HL-60/S4 treated with retinoic acid at 250 ng/mL for 4 days and 3 days (cell line): ENCODE measurements around the gene ZNF277.

Experiments used
- in situ Hi-C: fragments of 300-500 bp; cut with MboI; formaldehyde crosslinking; loops from 2 replicates; pipeline ENCODE4 v1.7.0; 2022; ENCODE audit warnings: low sequenced_read_pairs

The ZNF277 gene

DNA sequence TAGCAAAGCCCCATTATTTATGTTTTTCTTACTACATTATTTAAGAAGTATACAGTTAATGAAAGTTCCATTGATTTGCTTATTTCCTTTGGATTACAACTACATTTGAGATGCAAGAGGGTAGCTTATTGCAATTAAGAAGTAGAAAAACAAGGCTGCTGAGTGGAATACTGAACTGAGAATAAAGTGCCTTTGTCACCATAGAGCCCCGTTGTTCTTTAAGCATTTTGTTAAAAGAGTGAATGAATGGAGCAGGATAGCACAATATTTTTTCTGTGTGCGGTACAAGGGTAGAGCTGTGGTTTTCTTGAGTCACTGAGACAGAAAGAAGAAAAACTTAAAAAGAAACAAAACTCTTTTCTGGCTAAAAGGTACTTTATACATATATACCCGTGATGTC lies 45.6 kb downstream of the ZNF277 start:
- in situ Hi-C loops, result no loop called here

DNA sequence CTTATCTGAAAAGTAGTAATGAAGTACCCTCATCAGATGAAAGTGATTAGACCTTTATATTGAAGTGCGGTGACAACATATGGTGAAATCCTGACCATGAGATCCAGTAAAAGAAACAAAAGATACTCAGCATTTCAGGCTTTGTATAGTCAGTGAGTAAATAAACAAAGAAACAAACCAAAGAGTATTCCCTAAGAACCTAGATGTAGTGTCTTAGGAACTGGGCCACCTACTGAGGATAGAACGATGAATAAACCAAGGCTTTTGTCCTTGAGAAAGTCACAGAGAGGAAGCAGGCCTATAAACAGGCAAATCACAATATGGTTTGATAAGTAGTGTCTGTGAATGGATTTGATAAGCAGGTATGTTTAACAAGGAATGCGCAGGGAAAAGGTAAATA lies 46.2 kb downstream of the ZNF277 start:
- in situ Hi-C loops, result no loop called here

DNA sequence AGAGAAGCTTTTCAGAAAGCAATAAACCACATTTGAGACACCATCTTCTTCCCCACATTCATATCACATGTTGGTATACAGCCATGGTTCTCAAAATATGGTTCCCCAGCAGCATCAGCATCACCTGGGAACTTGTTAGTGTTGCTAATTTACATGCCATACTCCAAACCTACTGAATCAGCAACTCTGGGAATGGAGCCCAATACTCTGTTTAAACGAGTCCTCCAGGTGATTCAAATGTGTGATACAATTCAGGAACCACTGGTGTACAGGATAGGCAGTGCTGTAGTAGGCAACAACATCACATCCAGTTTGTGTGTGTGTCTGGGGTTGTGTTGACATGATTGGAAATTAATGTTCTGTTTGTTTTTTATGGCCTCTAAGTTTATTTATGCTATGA lies 47.7 kb downstream of the ZNF277 start:
- in situ Hi-C loops, result no loop called here

DNA sequence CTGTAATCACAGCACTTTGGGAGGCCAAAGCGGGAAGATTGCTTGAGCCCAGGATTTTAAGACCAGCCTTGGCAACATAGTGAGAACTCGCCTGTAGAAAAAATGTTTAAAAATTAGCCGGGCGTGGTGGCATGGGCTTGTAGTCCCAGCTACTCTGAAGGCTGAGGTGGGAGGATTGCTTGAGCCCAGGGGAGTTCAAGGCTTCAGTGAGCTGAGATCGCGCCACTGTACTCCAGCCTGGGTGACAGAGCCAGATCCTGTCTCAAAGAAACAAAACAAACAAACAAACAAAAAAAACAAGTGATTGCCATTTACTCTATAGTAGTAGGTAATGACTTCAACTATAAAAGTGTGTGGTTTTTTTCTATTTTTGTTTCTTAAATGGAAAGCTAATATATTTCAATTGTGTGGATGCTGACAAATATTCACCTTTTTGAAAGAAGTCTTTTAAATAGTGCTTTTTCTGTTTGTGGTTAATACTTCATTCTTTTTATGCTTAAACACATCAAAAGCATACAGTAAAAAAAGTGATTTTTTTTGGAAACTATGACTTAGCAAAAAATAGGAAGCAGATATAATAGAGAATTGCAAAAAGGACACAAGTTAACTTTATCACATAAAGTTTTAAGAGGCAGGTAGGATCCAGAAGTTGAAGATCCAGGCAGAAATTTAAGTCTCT lies 48.4 kb downstream of the ZNF277 start:
- in situ Hi-C loops, result no loop called here

DNA sequence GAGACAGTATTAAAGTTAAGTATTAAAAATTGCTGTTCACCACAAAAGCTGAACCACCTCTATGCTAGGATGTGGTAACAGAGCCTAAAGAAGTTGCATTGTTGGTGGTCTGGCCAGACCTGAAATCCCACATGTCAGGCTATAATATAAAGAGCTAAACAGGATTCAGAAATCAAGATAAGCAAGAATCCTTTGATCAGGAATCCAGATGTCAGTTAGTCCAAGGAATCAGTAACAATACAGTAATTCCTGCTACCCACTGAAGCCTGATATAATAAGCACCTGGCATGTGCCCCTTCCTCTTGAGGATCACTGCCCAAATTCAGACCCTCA lies 48.9 kb downstream of the ZNF277 start:
- in situ Hi-C loops, result no loop called here

DNA sequence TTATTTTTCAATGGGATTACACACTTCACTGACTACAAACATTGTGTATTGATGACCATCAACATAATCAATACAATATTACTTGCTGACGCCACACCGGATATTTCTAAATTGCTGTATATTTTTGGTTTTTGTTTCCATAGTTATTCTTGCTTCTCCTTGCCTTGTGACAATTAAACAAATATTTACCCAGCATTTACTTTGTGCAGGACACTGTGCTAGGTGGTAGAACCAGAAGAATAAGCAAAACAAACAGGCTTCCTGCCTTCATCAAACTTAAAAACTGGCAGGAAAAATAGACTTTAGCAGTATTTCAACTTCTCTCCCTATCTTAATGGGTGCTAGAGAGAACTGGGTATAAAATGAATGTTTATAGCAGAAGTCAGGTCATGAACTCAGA lies 50.6 kb downstream of the ZNF277 start:
- in situ Hi-C loops, result no loop called here

DNA sequence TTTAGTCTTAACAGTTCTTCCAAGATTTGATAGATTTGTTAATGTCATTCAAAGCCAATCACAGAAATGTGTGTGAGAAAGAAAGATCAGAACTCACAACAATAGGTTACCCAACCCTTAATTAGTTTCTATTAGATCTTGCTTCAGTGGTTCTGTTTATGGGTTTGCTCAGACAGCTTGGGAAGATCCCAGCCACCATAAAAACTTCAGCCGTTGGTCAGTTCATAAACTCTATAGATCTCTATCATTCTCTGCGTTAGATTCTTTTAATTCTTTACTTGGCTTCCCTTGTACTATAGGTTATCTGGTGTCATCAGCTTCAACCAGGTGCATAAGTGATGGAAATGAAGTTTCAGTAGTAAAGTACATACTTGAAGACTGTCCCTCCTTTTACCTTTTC lies 54.4 kb downstream of the ZNF277 start:
- in situ Hi-C loops, result no loop called here

DNA sequence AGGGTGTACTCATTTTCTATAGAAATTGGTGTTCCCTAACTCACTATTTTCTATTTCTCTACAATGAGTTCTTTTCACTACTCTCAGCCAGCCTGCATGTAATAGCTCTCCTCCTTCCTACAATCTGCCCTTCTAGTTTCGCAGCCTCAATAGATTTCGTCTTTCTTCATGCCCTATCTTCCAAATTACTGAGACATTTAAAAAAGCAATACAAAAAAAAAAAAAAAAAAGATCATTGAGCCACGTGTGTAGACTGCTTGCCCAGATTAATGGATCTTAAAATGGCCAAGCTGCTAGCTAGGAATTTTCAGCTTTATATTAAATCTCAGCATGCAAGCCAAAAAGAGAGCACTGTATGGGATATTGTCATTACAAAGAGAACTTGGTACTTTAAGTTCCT lies 55.5 kb downstream of the ZNF277 start:
- in situ Hi-C loops, result no loop called here

DNA sequence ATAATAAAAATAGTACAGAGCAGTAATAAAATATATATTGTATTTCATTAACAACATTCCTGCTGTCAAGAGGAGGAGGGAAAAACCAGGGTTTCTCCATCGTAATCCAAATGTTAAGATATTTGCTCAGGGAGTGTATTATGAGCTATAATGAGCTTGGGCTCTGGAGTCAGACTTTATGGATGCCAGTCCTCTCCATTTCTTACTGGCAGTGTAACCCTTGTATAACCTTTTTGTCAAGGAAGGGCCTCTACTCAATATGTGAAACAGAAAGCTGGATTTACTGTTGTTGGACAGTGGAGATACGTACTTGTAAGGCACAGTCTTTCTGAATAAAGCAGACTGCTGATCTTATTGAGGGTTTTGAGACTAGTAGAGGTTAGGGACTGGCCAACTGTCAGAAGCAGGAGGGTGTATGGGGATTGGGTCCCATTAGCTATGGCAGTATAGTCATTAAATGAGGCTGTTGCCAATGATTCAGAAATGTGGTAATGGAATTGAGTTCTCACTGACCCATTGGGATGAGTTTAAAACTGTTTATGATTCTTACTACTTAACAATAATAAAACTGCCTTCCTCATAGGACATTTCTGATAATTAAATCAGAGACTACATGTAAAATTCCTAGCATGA lies 56.5 kb downstream of the ZNF277 start:
- in situ Hi-C loops, result no loop called here

DNA sequence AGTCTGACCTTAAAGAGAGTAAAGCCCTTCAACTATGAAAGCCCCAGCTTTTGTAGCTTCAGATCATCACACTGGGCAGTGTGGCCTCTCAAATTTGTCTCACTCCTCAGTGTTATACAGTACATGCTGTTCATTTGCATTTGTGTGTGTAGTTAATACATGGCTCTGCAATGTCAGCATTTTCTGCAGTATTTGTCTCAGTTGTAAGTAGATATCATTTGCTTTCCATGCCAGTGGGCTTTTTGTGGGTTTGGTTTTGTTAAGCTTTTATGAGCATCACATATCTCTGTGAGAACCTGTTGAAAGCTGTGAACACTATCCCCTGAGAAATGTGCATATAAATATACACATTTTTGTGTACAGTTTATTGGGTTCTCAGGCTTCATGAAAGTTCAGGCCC lies 57.0 kb downstream of the ZNF277 start:
- in situ Hi-C loops, result no loop called here

DNA sequence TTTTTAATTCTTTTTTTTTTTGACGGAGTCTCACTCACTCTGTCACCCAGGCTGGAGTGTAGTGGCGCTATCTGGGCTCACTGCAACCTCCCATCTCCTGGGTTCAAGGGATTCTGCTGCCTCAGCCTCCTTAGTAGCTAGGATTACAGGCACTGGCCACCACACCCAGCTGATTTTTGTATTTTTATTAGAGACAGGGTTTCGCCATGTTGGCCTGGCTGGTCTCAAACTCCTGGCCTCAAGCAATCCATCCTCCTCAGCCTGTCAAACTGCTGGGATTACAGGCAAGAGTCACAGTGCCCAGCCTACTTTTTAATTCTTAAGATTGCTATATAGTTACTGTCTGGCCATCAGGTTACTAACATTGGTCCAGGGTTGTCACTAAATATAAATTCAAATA lies 59.6 kb downstream of the ZNF277 start:
- in situ Hi-C loops, result no loop called here

DNA sequence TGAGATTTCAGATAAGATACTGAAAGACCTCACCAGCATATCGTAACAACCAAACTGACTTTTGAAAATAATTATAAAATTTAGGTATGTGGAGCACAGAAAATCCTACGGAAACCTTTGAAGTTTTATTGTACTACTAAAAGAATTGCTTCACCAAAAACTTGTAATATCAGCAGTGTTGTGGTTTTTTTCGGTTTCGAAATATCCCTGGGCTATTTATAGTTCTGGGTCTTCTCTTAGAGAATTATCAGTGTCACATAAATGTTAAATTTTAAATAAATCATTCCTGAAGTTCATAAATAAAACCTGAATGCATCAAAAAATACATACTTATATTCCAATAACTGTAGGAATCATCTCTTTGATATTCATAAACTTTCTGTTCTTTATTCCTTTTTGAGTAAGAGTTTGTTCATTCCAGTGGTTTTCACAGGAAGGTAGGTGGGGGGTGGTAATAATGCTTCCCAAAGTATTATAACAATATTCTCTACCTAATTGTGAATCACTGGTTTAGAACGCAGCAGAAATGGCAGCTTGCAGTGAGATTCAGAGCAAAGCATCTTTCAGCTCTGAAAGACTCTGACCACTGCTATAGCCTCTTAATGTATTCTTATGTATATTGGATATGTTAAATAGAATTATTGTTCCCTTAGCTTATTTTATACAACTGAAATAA lies 60.2 kb downstream of the ZNF277 start:
- in situ Hi-C loops, result no loop called here

DNA sequence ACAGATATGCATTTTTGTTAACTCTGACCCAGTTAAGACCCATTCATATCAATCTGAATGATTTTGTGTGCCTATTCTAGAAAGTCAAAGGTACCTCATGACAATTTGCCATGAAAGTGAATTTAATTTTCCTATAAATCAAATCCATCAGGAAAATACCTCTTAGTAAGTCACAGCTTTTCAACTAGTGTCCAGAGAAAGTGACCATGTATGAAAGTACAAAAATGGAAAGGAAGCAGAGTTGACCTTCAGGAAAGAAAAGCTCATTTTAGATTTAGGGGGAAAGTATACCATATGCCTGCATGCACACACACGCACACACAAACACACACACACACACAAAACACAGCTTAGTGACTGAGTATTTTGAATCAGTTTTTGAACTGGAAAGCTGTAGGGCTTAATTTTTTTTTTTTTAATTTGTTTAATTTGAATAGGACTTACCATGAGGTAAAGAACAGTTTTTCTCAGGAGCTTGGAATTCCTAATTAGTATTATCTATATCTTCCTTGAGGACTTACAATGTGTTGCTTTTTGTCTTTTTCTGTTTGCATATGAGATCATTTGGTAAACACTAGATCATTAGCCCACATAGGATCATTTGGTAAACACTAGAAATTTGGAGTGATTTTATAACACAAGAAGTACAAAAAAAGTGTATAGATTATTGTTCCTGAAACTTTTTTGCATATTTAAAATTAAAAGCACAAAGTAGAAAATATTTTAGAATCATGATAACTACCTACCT lies 61.6 kb downstream of the ZNF277 start:
- in situ Hi-C loops, result no loop called here

DNA sequence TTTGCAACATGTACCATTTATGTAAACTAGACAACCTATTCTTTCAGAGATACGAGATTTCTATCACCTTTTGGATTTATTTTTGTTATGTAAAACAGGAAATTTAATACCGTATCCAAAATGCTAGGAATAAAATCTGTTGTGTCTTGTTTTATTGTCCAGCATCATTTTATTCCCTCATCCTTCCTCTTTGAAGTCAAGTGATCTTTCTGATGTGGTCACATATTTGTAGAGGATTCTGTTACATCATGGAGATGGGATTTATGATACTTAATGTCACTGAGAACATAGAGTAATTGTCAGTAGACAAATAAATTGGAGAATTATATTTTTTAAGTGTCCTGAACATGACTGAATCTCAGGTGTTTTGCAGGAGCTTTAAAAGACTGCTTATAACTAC lies 64.7 kb downstream of the ZNF277 start:
- in situ Hi-C loops, result no loop called here

DNA sequence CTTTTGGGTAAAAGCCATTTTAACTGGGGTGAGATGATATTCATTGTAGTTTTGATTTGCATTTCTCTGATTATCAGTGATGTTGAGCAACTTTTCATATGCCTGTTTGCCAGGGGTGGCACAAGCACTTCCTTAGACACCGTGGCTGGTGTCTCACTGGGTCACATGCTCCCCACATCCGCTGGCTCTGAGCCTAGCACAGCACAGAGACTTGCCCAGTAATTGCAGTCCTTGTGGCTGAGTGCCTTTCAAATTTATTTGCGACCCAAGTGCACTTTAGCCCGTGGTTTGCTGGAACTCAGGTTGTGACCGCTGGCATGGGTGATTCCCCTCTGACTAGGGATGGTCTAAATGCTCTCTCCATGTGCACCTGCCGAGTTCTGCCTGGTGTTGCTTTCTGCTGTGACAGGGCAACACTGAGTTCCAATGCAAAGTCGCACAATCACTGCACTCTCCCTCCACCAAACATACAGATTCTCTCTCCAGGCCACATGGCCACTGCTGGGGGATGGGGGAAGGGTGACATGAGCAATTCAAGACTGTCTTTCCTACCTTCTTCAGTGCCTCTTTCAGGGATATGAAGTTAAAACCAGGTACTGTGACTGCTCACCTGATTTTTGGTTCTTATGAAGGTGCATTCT lies 66.5 kb downstream of the ZNF277 start:
- in situ Hi-C loops, result no loop called here

DNA sequence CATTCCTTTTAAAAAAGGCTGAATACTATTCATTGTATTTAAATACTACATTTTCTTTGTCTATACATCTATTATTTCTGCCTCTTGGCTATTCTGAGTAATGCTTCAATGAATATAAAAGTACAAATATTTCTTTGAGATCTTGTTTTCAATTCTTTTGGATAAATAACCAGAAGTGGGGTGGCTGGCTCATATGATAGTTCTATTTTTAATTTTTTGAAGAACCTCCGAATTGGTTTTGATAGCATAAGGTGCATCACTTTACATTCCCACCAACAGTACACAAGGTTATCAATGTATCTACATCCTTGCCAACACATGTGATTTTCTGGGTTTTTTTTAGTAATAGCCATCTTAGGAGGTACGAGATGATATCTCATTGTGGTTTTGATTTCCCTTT lies 72.5 kb downstream of the ZNF277 start:
- in situ Hi-C loops, result no loop called here

DNA sequence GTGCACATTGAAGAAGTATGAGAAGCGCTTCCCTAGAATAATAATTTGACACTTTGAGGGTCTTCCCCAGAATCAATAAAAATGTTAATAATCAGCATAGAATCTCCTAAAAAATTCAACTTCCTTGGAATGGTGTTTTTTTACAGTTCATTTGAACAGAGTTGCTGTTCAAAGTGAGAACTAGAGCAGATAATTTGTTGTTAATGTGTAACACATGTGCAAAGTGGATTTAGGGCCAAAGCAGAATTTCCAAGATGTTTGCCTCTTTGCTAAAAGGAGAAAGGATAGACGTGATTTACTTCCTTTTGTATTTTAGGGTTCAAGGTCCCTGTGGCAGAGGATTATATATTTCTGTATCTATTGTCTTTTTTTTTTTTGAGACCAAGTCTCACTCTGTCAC lies 73.8 kb downstream of the ZNF277 start:
- in situ Hi-C loops, result no loop called here

DNA sequence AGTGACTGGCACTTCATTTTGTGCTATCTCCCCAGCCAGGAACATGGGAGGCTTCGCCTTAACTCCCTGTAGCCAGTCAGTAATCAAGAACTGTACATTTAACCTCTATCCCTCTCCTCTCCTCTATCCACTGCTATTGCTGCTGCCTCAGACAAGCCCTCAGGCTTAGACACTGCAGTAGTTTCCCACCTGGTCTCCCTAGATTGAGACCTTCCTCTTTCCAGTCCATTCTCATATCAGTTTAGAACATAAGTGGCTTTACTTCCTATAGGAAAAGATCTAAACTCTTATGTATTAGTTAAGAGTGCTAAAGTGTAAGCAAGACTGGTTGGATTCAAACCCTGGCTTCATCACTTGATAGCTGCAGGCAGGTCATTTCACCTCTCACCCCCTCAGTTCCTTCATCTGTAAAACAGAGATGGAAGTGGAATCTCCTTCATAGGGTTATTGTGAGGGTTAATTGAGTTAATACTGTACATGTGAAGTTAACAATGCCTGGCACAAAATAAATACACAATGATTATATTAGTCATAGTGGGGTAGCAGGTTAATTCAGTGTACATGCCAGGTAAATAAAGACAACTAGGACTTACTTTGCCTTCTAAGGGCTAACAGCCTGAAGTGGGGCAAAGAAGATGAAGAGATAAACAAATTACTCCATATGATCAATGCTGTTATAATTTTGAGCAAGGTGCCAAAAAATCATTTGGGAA lies 76.1 kb downstream of the ZNF277 start:
- in situ Hi-C loops, result no loop called here

DNA sequence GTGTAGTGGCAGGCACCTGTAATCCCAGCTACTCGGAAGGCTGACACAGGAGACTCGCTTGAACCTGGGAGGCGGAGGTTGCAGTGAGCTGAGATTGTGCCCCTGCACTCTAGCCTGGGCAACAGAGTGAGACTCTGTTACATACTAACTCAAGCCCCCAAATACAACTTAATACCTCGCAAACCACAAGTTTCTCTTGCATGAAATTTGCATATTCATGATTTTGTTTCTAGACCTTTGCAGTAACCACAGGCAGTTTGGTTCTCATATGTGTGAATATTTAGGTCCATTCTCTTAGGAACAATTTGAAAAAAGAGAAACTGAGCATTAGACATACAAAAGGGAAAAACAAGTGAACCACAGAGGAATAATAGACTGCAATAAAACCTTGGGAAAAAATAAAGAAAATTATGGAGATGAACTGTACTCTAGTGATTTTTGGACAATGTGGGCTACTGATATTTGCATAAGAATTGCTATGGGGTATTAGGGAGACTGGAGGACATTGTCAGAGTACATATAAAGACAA lies 77.0 kb downstream of the ZNF277 start:
- in situ Hi-C loops, result no loop called here

DNA sequence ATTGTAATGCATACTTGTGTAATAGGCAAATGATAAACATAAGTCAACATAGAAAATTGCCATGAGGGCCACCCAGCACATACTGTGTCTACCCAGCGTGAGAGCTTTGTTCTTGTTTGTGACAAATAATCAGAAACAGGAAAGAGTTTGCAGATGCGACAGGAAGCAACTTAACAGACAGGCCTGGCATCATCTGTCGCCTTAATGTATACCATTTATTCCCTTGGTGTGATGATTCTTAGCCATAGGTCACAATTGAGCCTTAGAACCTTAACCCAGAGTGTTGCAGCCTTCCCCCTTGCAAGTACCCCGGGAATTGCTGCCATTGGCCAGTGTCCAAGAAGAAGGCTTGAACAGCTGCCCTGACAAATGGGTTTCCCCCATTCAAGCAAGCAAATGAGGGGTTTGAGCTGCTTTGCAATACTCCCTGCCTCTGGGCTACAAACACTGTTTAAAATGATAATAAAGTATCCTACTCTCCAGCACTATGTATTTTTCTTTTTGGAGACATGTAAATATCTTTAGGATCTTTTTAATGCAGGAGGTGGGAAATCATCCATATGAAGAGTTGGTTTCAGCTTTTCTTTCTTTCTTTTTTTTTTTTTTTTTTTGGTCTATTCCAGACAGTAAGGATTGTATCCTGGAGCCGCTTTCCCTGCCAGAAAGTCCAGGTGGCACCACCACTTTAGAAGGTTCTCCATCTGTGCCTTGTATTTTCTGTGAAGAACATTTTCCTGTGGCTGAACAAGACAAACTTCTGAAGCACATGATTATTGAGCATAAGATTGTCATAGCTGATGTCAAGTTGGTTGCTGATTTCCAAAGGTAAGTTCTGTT lies 80.0 kb downstream of the ZNF277 start:
- in situ Hi-C loops, result no loop called here
